Transverse colon (tissue), 4 donors: ENCODE data around the gene JUP. TPM values are rescaled to one million over a fixed set of nuclear protein-coding genes. Genes with fewer than 3 reads are reported as not detected.

ENCODE experiments used
- DNase-seq: peaks from one replicate; pipeline ENCODE4 v3.0.0-alpha.2; 2019
- H3K27ac ChIP-seq, 4 donors: fragments of 200-600 bp; sonication (generic); 2 replicates each; pipeline ENCODE4 v1.5.1; 2016 to 2018; ENCODE audit warnings: inconsistent platforms in 4 of 4
- H3K27me3 ChIP-seq: fragments of 200-600 bp; sonication (generic); 2 replicates; pipeline ENCODE4 v1.5.1; 2017; ENCODE audit warnings: inconsistent platforms
- H3K36me3 ChIP-seq, 4 donors: fragments of 200-600 bp; sonication (generic); 2 replicates each; pipeline ENCODE4 v1.5.1; 2017 to 2019; ENCODE audit warnings: inconsistent platforms in 4 of 4
- H3K4me1 ChIP-seq, 4 donors: fragments of 200-600 bp; sonication (generic); 2 replicates each; pipeline ENCODE4 v1.5.1; 2017 to 2020; ENCODE audit warnings: inconsistent platforms in 4 of 4
- H3K4me3 ChIP-seq, 4 donors: fragments of 200-600 bp; sonication (generic); 1 replicate in 1 of 4; 2 replicates in 3 of 4; pipeline versions ENCODE4 v1.5.1 to v1.6.1; 2017 to 2019; ENCODE audit warnings: inconsistent platforms in 4 of 4
- H3K9me3 ChIP-seq, 2 donors: fragments of 200-600 bp; sonication (generic); 2 replicates each; pipeline ENCODE4 v1.5.1; 2017 to 2019; ENCODE audit warnings: inconsistent platforms in 2 of 2
- CTCF ChIP-seq, 5 experiments: fragments of 200-600 bp in 3 of 5; fragments of 450-650 bp in 2 of 5; sonication (generic) in 3 of 5; IDR thresholded peaks; 1 replicate in 2 of 5; 2 replicates in 3 of 5; pipeline ENCODE4 v1.5.1; 2016 to 2017; ENCODE audit warnings: antibody characterized with exemption in 5 of 5, inconsistent platforms in 3 of 5, mild to moderate bottlenecking in 2 of 5, moderate library complexity in 1 of 5
- EP300 ChIP-seq: sonication (generic); formaldehyde crosslinking; IDR thresholded peaks from one replicate; pipeline ENCODE4 v1.6.1; 2017; ENCODE audit warnings: antibody characterized with exemption, low read depth
- POLR2A ChIP-seq: fragments of 450-650 bp; IDR thresholded peaks from one replicate; pipeline ENCODE4 v1.6.1; 2016; ENCODE audit warnings: antibody characterized with exemption, mild to moderate bottlenecking, moderate library complexity
- POLR2AphosphoS5 ChIP-seq, 3 donors: sonication (generic); formaldehyde crosslinking; IDR thresholded peaks; one replicate each; pipeline ENCODE4 v1.6.1; 2016; ENCODE audit warnings: antibody characterized with exemption in 3 of 3
- WGBS, 2 donors: methylation state at CpG; one replicate each; pipeline ENCODE4 v1.1.5; 2018; ENCODE audit warnings: low coverage in 1 of 2; 5-methylcytosine and 5-hydroxymethylcytosine counted together
- in situ Hi-C, 4 donors: fragments of 200-750 bp; cut with MboI; loops; one replicate each; pipeline versions ENCODE4 v1.15.0 to v1.15.1; 2017; ENCODE audit warnings: low sequenced_read_pairs in 3 of 4, low pct_ligation_motif_present in 1 of 4, low pct_unique_long_range_greater_than_20kb in 1 of 4
- intact Hi-C: fragments of 100-400 bp; cut with DNase I; formaldehyde crosslinking; loops from one replicate; pipeline ENCODE4 v1.15.1; 2023; ENCODE audit warnings: low total_unique reads
- total RNA-seq, 4 donors: library from RNA; depleted of rRNA; stranded (reverse); fragments of >200 nt; gene quantifications; one replicate each; pipeline ENCODE4 v1.1.0, GENCODE V29; 2016

Gene JUP
- total RNA-seq, 4 donors from 2014 or later, result 396 to 595 (median 513) TPM

- WGBS, 2 donors, result 67% methylated on average over 4 of the region's 4 CpGs; no CpG with 5 or more reads in 1 of the 2 donors
- peaks cover 18 to 76% (median 54%) of the 10 kb centered on the region in 4 donors for H3K4me1 ChIP-seq
These were observed 4.4 kb downstream of the JUP start for GRCh38 chr17:41782142-41782541.

GRCh38 chr17:41781404-41782110, 5.0 kb downstream of the JUP start:
- intact Hi-C loops (no loop called here), in situ Hi-C loops (no loop called here)
- Histone ChIP-seq H3K4me1 (peaks cover 24 to 79% (median 58%) of the 10 kb centered on the region in 4 donors), H3K4me3 (no peak overlapping the region), H3K27me3 (peaks cover 10% of the 10 kb centered on the region), H3K27ac (peak overlapping the region; percentile 34 to 95 (median 51)), H3K36me3 (no peaks in the 10 kb centered on the region), H3K9me3 (no peaks in the 10 kb centered on the region)
- WGBS, 2 donors, result 76 to 82% methylated on average over 5 to 13 of the region's 13 CpGs
- TF ChIP-seq POLR2A (no peak), CTCF (IDR thresholded peaks at IDR 0.05) (no peak), POLR2AphosphoS5 (IDR thresholded peaks at IDR 0.05) (no peak), EP300 (no peak)
- DNase-seq, result no peak

More at GRCh38 chr17:41782142-41782541, 4.4 kb downstream of the JUP start:
- no peak overlapping the region for H3K4me3 ChIP-seq
- in situ Hi-C loops, result no loop called here
- peak overlapping the region; percentile 45 to 95 (median 76) for H3K27ac ChIP-seq
- no peak for DNase-seq
- no peak for TF ChIP-seq POLR2A
- TF ChIP-seq EP300, result no peak
- no peak for TF ChIP-seq CTCF (IDR thresholded peaks at IDR 0.05)
- TF ChIP-seq POLR2AphosphoS5 (IDR thresholded peaks at IDR 0.05), result no peak
- intact Hi-C loops, result no loop called here
- no peaks in the 10 kb centered on the region for H3K36me3 ChIP-seq
- H3K27me3 ChIP-seq, result peaks cover 10% of the 10 kb centered on the region
- no peaks in the 10 kb centered on the region for H3K9me3 ChIP-seq

GRCh38 chr17:41779954-41780353, 6.6 kb downstream of the JUP start:
- intact Hi-C loops, result no loop called here
- in situ Hi-C loops, result no loop called here

More at GRCh38 chr17:41779954-41780353, 6.6 kb downstream of the JUP start:
- DNase-seq, result no peak
- TF ChIP-seq EP300 (no peak), POLR2AphosphoS5 (IDR thresholded peaks at IDR 0.05) (no peak), CTCF (IDR thresholded peaks at IDR 0.05) (no peak), POLR2A (no peak)
- no peaks in the 10 kb centered on the region for H3K36me3 ChIP-seq
- H3K4me1 ChIP-seq, result peaks cover 40 to 86% (median 68%) of the 10 kb centered on the region in 4 donors
- H3K27ac ChIP-seq, result peak overlapping the region; percentile 91 to 96 (median 92)
- no peaks in the 10 kb centered on the region for H3K9me3 ChIP-seq
- H3K27me3 ChIP-seq, result no peaks in the 10 kb centered on the region
- WGBS, 2 donors, result 89% methylated on average over 1 of the region's 1 CpG; no CpG with 5 or more reads in 1 of the 2 donors
- no peak overlapping the region for H3K4me3 ChIP-seq
